ENCODE results near the gene TSGA10. TPM values are rescaled to one million over a fixed set of nuclear protein-coding genes. Genes with fewer than 3 reads are reported as not detected.

TSGA10 gene
- polyA plus RNA-seq, 3 donors, result 0.32 to 2.2 (median 0.79) TPM

- H3K4me2 ChIP-seq (replicated peaks; ENCODE audit: extremely low read depth, low read length, poor library complexity, severe bottlenecking), result no peak overlapping the region
- H3K27ac Mint-ChIP-seq, result no peak overlapping the region
- no peak for DNase-seq
- WGBS (ENCODE audit: insufficient coverage), result 89% methylated on average over 1 of the region's 2 CpGs
- no peak overlapping the region for H3K9ac ChIP-seq (ENCODE audit: insufficient read depth, low read length, poor library complexity, severe bottlenecking)
- no peaks in the 10 kb centered on the region for H3K27me3 ChIP-seq (ENCODE audit: control insufficient read depth in 2 of 2, insufficient read depth in 2 of 2, low read length in 2 of 2)
- H3K4me1 Mint-ChIP-seq, result no peaks in the 10 kb centered on the region
- no peaks in the 10 kb centered on the region for H3K79me2 ChIP-seq (ENCODE audit: insufficient read depth, low read length)
- TF ChIP-seq, protein P1, sequence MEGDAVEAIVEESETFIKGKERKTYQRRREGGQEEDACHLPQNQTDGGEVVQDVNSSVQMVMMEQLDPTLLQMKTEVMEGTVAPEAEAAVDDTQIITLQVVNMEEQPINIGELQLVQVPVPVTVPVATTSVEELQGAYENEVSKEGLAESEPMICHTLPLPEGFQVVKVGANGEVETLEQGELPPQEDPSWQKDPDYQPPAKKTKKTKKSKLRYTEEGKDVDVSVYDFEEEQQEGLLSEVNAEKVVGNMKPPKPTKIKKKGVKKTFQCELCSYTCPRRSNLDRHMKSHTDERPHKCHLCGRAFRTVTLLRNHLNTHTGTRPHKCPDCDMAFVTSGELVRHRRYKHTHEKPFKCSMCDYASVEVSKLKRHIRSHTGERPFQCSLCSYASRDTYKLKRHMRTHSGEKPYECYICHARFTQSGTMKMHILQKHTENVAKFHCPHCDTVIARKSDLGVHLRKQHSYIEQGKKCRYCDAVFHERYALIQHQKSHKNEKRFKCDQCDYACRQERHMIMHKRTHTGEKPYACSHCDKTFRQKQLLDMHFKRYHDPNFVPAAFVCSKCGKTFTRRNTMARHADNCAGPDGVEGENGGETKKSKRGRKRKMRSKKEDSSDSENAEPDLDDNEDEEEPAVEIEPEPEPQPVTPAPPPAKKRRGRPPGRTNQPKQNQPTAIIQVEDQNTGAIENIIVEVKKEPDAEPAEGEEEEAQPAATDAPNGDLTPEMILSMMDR (IDR thresholded peaks at IDR 0.05), result no peak
- H3K9me3 ChIP-seq (replicated peaks in 1 of 2; ENCODE audit: control insufficient read depth in 1 of 2, insufficient read depth in 1 of 2, low read length in 2 of 2), result peaks cover 0 to 1% of the 10 kb centered on the region in 2 donors
- no peaks in the 10 kb centered on the region for H4K20me1 ChIP-seq (ENCODE audit: insufficient read depth, low read length)
- H3K4me3 Mint-ChIP-seq, result no peak overlapping the region
- H3K27ac ChIP-seq (ENCODE audit: low read depth in 1 of 2, low read length in 2 of 2), result no peak overlapping the region
- H2AFZ ChIP-seq (ENCODE audit: insufficient read depth, low read depth, low read length, poor library complexity, severe bottlenecking), result no peak overlapping the region
- intact Hi-C loops (cut with micrococcal nuclease), result no loop called here
- H3K4me1 ChIP-seq (ENCODE audit: control insufficient read depth in 1 of 2, insufficient read depth in 2 of 2, low read length in 2 of 2), result no peaks in the 10 kb centered on the region
- H3K4me3 ChIP-seq (replicated peaks in 1 of 3; ENCODE audit: low read depth in 2 of 3, low read length in 3 of 3), result no peak overlapping the region
- no peaks in the 10 kb centered on the region for H3K36me3 ChIP-seq (replicated peaks in 1 of 2; ENCODE audit: control insufficient read depth in 1 of 2, insufficient read depth in 2 of 2, low read length in 2 of 2)
- peaks cover under 1 to 4% (median 2%) of the 10 kb centered on the region in 7 donors for H3K9me3 Mint-ChIP-seq
- peaks cover 0 to 3% (median 2%) of the 10 kb centered on the region in 3 donors for H3K27me3 Mint-ChIP-seq (ENCODE audit: low read depth in 3 of 3)
- peaks cover 0 to 2% of the 10 kb centered on the region in 2 donors for H3K36me3 Mint-ChIP-seq
These were observed 122.7 kb downstream of the TSGA10 start for GRCh38 chr2:99032001-99032400.

DNA sequence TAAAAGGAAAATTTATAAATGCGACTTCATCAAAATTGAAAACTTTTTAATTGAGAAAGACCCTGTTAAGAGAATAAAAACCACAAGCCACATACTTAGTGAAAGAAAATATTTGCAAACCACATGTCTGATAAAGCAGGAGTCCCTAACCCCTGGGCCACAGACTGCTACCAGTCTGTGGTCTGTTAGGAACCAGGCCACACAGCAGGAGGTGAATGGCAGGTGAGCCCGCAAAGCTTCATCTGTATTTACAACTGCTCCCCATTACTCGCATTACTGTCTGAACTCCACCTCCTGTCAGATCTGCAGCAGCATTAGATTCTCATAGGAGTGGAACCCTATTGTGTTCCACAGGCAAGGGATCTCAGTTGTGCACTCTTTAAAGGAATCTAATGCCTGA, 123.3 kb downstream of the TSGA10 start:
- no peaks in the 10 kb centered on the region for H3K79me2 ChIP-seq (ENCODE audit: insufficient read depth, low read length)
- H3K4me3 Mint-ChIP-seq, result no peak overlapping the region
- peaks cover 2 to 5% (median 3%) of the 10 kb centered on the region in 7 donors for H3K9me3 Mint-ChIP-seq
- TF ChIP-seq, protein P1 (IDR thresholded peaks at IDR 0.05), result no peak
- H3K9me3 ChIP-seq (replicated peaks in 1 of 2; ENCODE audit: control insufficient read depth in 1 of 2, insufficient read depth in 1 of 2, low read length in 2 of 2), result peaks cover 0 to 5% of the 10 kb centered on the region in 2 donors
- H4K20me1 ChIP-seq (ENCODE audit: insufficient read depth, low read length), result no peaks in the 10 kb centered on the region
- no peaks in the 10 kb centered on the region for H3K36me3 ChIP-seq (replicated peaks in 1 of 2; ENCODE audit: control insufficient read depth in 1 of 2, insufficient read depth in 2 of 2, low read length in 2 of 2)
- H3K4me1 ChIP-seq (ENCODE audit: control insufficient read depth in 1 of 2, insufficient read depth in 2 of 2, low read length in 2 of 2), result no peaks in the 10 kb centered on the region
- H3K27me3 Mint-ChIP-seq (ENCODE audit: low read depth in 3 of 3), result peaks cover 0 to 4% (median 2%) of the 10 kb centered on the region in 3 donors
- H3K27me3 ChIP-seq (ENCODE audit: control insufficient read depth in 2 of 2, insufficient read depth in 2 of 2, low read length in 2 of 2), result no peaks in the 10 kb centered on the region
- H3K36me3 Mint-ChIP-seq, result peaks cover 0 to 2% of the 10 kb centered on the region in 2 donors
- H3K4me3 ChIP-seq (replicated peaks in 1 of 3; ENCODE audit: low read depth in 2 of 3, low read length in 3 of 3), result no peak overlapping the region
- WGBS (ENCODE audit: insufficient coverage), result no CpG with 5 or more reads among the region's 3 CpGs
- H2AFZ ChIP-seq (ENCODE audit: insufficient read depth, low read depth, low read length, poor library complexity, severe bottlenecking), result no peak overlapping the region
- no peak for DNase-seq
- no peak overlapping the region for H3K9ac ChIP-seq (ENCODE audit: insufficient read depth, low read length, poor library complexity, severe bottlenecking)
- no peaks in the 10 kb centered on the region for H3K4me1 Mint-ChIP-seq
- no peak overlapping the region for H3K27ac ChIP-seq (ENCODE audit: low read depth in 1 of 2, low read length in 2 of 2)
- intact Hi-C loops (cut with micrococcal nuclease), result no loop called here
- H3K4me2 ChIP-seq (replicated peaks; ENCODE audit: extremely low read depth, low read length, poor library complexity, severe bottlenecking), result no peak overlapping the region
- no peak overlapping the region for H3K27ac Mint-ChIP-seq

Measured in CD14-positive monocyte (primary cell).